ENCODE measurements around the gene PUS3.
"Not testable (repeated sequence)": the region's sequence is repeated elsewhere in the genome, so short reads cannot be mapped to it uniquely, and the experiment has no call there.

The PUS3 gene

DNA sequence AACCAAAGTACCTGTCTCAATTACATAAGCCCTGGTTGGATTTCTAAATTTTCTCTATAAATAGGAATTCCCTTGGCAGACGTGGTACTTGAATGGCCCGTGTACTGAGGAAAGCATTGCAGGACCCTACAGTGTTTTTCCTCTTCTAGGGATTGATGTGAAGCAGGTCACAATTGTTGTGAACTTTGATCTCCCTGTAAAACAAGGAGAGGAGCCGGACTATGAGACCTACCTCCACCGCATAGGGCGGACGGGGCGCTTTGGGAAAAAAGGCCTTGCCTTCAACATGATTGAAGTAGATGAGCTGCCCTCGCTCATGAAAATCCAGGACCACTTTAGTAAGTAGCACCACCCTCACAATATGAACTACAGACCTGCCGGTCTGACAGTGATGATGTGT, 18.0 kb upstream of the PUS3 start:
- DNase-seq (ENCODE audit: low read depth, low spot score) = no peak

DNA sequence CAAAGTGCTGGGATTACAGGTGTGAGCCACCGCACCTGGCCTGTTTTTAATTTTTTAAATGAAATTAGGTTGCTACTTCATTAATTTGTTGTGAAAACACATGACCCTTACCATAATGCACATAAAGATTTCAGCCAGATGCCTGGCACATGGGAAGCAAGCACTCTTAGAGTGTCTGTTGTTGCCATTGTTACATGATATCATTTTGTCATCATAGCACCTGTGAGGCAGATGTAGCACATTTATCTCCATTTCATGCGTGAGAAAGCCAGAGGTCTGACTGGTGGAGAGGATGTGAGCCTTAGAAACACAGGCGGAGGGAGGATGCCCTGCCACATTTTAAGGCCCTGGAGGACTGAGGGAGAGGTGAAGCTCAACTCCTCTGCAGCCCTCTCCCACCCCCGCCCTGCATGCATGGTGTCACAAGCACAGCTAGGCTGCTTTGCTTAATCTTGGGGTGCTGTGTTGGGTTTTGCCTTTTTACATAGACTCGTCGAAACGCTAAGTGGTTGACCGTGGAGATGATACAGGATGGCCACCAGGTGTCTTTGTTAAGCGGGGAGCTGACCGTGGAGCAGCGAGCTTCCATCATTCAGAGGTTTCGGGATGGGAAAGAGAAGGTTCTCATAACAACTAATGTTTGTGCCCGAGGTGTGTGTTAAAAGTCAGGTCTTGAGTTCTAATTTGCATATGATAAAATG, 15.3 kb upstream of the PUS3 start:
- no peak for DNase-seq (ENCODE audit: low read depth, low spot score)

- no peak for DNase-seq (ENCODE audit: low read depth, low spot score)
These were observed 13.8 kb upstream of the PUS3 start for GRCh38 chr11:125916683-125917347.

- DNase-seq (ENCODE audit: low read depth, low spot score) = not testable (repeated sequence)
These were observed 11.6 kb upstream of the PUS3 start for GRCh38 chr11:125914601-125915000.

DNA sequence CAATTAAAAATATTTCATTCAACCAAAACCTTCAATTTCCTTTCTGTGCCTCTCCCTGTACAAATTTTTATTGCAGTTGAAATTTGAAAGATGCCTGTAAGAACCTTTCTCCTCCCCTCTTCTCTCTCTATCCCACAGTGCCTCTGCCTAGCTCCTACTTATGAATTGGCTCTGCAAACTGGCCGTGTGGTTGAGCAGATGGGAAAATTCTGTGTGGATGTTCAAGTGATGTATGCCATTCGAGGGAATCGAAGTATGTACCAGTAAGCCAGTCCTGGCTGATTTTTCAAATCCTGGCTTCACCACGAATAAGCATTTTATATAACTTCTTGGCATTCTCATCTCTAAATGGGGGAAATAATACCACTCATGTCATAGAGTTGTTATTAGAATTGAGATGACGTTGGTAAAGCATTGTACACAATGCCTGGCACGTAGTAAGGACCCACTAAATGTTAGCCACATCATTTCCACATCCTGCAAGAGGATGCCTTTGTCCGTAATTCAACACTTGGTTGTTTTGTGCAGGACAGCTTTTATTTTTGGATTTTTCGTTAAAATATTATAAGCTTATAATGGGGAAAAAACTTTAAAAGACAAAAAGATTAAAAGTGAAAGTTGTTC, 7.3 kb upstream of the PUS3 start:
- no peak for DNase-seq (ENCODE audit: low read depth, low spot score)

- no peak for DNase-seq (ENCODE audit: low read depth, low spot score)
These were observed 1.7 kb upstream of the PUS3 start for GRCh38 chr11:125904678-125905077.

- DNase-seq (ENCODE audit: low read depth, low spot score) = no peak
These were observed 979 bp upstream of the PUS3 start, which contains the start of gene DDX25 for GRCh38 chr11:125903711-125904659. Gene DDX25 (plus strand): TSS chr11:125904508. CDS start chr11:125904518, 10 bp downstream.

GRCh38 chr11:125902277-125902926, 604 bp downstream of the PUS3 start:
- DNase-seq (ENCODE audit: low read depth, low spot score) = no peak

DNA sequence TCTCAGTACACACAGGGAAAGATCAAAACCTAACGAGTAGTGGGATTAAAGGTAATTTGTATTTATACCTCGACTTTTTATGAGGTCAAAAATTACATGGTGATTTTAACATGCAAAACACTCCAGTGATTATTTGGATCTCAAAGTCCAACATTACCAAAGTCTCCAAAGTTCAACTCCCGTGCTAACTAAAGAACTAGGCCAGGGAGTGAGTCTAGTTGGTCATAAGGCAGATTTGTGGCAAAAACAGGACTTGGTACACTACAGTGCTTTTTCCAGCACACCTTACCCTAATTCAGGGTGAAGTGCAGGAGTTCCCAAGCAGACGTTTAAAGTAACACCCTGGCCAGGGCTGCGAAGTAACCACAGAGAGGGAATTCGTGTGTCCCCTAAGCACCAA, 1.1 kb downstream of the PUS3 start:
- no peak for DNase-seq (ENCODE audit: low read depth, low spot score)

GRCh38 chr11:125892994-125893393, 10.0 kb downstream of the PUS3 start:
- DNase-seq (ENCODE audit: low read depth, low spot score) = no peak

DNA sequence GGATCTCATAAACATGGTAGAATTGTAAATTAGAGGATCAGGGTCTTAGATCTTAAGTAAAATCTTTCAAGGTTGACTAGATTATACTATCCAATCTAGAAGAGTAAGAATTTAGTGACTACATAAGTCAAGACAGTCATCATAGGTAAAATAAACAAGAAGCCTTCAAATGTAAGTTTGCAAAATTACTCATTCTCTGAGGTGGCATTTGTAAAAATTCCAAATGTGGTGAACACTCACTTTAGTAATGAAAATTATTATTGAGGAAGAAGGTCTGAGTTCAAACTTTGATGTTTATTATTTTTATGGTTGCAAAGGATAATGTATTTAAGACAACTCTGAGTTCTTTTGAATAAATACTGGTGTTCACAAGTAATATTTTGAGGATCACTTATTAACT, 10.9 kb downstream of the PUS3 start:
- DNase-seq (ENCODE audit: low read depth, low spot score) = no peak

- DNase-seq (ENCODE audit: low read depth, low spot score) = no peak
These were observed 12.4 kb downstream of the PUS3 start for GRCh38 chr11:125890447-125891100.

GRCh38 chr11:125887373-125888324, 15.4 kb downstream of the PUS3 start, which contains the start of gene HYLS1:
Gene HYLS1 (plus strand): TSS chr11:125887668. CDS start chr11:125899369, 11,701 bp downstream.
- DNase-seq (ENCODE audit: low read depth, low spot score) = peak; percentile 89

DNA sequence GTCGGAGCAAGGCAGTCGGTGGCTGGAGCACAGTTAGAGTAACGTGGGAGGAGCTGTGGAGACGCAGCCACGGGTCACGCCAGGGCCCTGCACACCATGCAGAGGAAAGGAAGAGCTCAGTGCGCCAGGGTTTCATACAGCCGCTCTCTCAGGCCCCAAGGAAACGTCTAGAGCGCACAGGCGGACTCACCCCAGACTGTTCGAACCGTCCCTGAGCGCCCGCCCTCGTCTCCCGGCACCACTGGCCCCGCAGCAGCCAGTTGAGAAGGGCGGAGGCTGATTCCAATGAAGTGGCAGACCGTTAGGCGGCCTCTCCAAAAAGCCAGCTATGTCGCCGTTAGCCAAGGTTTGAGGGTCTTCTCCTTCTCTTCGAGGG, 16.0 kb downstream of the PUS3 start:
- DNase-seq (ENCODE audit: low read depth, low spot score) = no peak

- DNase-seq (ENCODE audit: low read depth, low spot score) = no peak
These were observed 19.6 kb downstream of the PUS3 start for GRCh38 chr11:125883375-125883774.

DNA sequence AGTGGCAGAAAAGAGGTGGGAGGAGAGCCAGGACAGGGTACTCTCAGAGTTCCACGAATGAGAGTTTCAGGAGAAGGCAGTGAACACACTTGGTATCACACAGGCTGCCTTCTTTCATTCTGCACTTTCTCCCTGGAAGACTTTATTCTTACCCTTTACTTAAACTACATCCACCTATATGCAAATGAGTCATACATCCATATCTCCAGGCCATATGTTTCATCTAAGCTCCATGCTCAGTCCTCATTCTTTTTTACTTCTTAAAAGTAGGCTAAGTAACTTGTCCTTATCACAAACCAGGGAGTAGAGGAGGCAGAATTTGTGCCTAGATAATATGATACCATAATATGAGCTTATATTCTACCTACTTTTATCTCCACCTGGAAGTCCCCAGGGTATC, 21.7 kb downstream of the PUS3 start:
- no peak for DNase-seq (ENCODE audit: low read depth, low spot score)

- no peak for DNase-seq (ENCODE audit: low read depth, low spot score)
These were observed 28.4 kb downstream of the PUS3 start for GRCh38 chr11:125874556-125875124.

- no peak for DNase-seq (ENCODE audit: low read depth, low spot score)
These were observed 29.0 kb downstream of the PUS3 start for GRCh38 chr11:125873881-125874555.

DNA sequence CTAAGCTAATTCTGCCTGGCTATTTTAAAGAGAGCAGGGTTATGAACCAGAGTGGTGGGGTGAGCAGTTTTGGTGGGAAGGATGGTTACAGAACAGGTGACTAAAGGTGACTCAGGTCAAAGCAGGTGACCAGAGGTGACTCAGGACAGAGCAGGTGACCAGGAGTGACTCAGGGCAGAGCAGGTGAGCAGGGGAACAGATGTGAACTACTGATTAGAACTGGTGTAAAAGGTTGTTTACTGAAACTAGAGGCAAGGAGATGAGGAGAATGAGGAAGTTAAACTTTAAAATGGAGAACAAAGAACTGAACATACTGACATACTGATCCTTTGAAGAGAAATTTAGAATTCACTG, 30.9 kb downstream of the PUS3 start:
- DNase-seq (ENCODE audit: low read depth, low spot score) = no peak

Measured in activated CD4-positive, CD25-positive, alpha-beta regulatory T cell treated with anti-CD3 and anti-CD28 coated beads, Interleukin-2, amount 50 U/mL, for 16 hours (primary cell).